Lower leg skin (tissue), 4 donors: ENCODE data around the gene CACFD1. TPM values are rescaled to one million over a fixed set of nuclear protein-coding genes. Genes with fewer than 3 reads are reported as not detected.

ENCODE experiments used
- DNase-seq, 2 donors: peaks; one replicate each; pipeline ENCODE4 v3.0.0-alpha.2; 2019; ENCODE audit warnings: low spot score in 2 of 2
- H3K4me3 ChIP-seq: fragments of 200-600 bp; sonication (generic); 2 replicates; pipeline ENCODE4 v1.5.1; 2017; ENCODE audit warnings: mild to moderate bottlenecking, low read depth; ENCODE audit not compliant: poor library complexity, severe bottlenecking
- POLR2A ChIP-seq, 2 donors: fragments of 450-650 bp; IDR thresholded peaks; one replicate each; pipeline ENCODE4 v1.6.1; 2016 to 2017; ENCODE audit warnings: antibody characterized with exemption in 2 of 2, mild to moderate bottlenecking in 1 of 2, moderate library complexity in 1 of 2
- WGBS, 2 donors: methylation state at CpG; one replicate each; pipeline ENCODE4 v1.1.5; 2018; 5-methylcytosine and 5-hydroxymethylcytosine counted together
- intact Hi-C: fragments of 100-400 bp; cut with DNase I; formaldehyde crosslinking; loops from one replicate; pipeline ENCODE4 v1.15.0; 2023; ENCODE audit warnings: low total_unique reads
- total RNA-seq, 4 donors: library from RNA; depleted of rRNA; stranded (reverse); fragments of >200 nt; gene quantifications; one replicate each; pipeline ENCODE4 v1.1.0, GENCODE V29; 2016
- TF ChIP-seq, protein P1 (sequence below), 3 donors: fragments of 450-650 bp; IDR thresholded peaks; one replicate each; pipeline ENCODE4 v1.5.1; 2016; ENCODE audit warnings: antibody characterized with exemption in 3 of 3, mild to moderate bottlenecking in 3 of 3, moderate library complexity in 2 of 3

The CACFD1 gene
- total RNA-seq, 4 donors from 2014 or later = 4.1 to 10.6 (median 8.0) TPM

DNA sequence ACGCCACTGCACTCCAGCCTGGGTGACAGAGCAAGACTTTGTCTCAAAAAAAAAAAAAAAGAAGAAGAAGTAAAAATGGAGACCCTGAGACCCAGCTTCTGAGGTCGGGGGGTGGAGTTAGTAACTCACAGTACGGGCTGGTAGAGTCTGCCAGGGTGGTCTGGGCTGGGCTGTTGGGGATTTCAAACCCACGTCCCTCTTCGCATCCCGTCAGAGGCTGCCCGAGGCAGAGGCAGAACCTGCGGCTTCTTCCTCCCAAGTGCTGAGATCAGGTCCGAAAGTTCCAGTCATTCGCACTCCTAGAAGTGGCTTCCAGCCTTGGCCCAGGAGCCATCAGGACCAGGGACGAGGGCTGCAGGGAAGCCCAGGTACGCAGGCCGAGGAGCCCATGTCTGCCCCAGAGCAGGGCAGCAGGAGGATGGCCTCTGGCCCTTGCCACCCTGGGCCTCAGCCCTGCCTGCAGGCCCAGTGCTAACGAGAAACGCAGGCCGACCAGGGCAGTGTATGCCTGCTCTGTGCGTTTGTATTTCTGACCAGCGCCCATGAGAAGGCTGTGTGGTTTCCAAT lies 29.0 kb downstream of the CACFD1 start:
- no peak for DNase-seq
- intact Hi-C loops = loop anchor here (5.0 kb wide), 2 partner anchors 81 to 301 kb away; no protein-coding TSS in a partner anchor
- 85 to 87% methylated on average over 18 of the region's 18 CpGs for WGBS, 2 donors
- TF ChIP-seq POLR2A (IDR thresholded peaks at IDR 0.05) = no peak
- TF ChIP-seq, protein P1, sequence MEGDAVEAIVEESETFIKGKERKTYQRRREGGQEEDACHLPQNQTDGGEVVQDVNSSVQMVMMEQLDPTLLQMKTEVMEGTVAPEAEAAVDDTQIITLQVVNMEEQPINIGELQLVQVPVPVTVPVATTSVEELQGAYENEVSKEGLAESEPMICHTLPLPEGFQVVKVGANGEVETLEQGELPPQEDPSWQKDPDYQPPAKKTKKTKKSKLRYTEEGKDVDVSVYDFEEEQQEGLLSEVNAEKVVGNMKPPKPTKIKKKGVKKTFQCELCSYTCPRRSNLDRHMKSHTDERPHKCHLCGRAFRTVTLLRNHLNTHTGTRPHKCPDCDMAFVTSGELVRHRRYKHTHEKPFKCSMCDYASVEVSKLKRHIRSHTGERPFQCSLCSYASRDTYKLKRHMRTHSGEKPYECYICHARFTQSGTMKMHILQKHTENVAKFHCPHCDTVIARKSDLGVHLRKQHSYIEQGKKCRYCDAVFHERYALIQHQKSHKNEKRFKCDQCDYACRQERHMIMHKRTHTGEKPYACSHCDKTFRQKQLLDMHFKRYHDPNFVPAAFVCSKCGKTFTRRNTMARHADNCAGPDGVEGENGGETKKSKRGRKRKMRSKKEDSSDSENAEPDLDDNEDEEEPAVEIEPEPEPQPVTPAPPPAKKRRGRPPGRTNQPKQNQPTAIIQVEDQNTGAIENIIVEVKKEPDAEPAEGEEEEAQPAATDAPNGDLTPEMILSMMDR (IDR thresholded peaks at IDR 0.05) = no peak
- H3K4me3 ChIP-seq = no peak overlapping the region

DNA sequence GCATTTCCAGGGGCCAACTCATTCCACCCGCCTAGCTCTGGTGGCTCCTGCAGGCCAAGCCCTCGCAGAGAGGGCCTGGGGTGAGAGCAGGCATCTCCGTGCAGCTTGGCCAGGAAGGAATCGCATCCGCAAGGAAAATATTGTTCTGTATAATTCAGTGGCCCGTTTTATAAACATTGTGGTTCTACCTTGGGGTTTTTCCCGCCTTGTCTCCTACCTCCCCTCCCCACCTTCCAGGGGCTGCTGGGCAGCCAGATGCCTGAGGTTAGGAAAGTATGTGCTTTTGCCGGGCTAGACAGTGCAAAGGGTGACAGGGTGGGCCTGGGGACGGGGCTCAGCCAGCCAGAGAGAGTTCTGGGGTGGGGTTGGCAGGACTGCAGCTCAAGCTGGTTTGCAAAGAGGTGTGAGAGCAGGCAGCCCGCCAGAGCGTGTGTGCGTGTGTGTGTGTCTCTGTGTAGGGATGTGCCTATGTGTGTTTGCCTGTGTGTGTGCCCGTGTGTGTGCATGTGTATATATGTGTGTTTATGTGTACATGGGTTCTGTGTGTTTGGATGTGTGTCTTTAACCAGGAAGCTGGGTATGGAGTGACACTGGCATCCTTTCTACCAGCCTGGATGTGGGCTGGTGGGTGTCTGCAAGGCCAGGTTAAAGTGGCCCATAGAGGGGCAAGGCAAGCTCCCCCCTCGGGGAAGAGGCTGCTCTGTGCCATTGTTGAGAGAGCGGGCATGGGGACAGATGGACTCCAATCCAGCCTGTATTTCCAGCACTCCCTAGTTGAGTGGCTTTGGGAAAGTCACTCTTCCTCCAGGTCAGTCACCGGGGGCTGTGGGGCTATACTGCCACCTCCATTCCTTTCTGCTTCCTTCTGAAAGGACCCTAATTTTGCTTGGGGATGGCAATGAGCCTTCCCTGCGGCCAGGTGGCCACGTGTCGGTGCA lies 29.7 kb downstream of the CACFD1 start:
- no peak overlapping the region for H3K4me3 ChIP-seq
- intact Hi-C loops = loop anchor here (5.0 kb wide), 2 partner anchors 82 to 302 kb away; no protein-coding TSS in a partner anchor
- no peak for DNase-seq
- 81% methylated on average over 19 of the region's 19 CpGs for WGBS, 2 donors
- TF ChIP-seq, protein P1 (IDR thresholded peaks at IDR 0.05) = no peak
- TF ChIP-seq POLR2A (IDR thresholded peaks at IDR 0.05) = no peak

DNA sequence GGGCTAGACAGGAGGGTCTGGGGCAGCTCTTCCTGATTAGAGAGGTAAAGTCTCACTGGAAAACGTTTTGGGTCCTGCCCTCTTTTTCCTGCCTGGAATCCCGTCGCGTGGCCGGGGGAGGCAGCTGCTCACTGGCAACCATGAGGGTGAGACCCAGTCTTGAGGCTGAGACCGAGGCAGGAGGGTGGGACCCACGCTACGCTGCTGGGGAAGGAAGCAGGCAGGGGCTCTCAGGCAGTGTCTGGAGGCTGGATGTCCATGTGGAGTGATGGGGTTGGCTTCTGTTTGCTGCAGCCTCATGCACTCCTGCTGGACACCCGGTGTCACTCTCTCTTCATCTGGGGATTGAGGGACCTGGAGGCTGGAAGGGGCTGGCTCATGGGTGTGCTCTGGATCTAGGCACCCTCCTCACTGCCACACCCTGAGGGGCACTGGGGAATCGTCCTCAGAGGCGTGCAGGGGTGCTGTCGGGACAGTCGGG lies 30.5 kb downstream of the CACFD1 start:
- H3K4me3 ChIP-seq = no peak overlapping the region
- WGBS, 2 donors = 55 to 60% methylated on average over 13 of the region's 13 CpGs
- DNase-seq = no peak

DNA sequence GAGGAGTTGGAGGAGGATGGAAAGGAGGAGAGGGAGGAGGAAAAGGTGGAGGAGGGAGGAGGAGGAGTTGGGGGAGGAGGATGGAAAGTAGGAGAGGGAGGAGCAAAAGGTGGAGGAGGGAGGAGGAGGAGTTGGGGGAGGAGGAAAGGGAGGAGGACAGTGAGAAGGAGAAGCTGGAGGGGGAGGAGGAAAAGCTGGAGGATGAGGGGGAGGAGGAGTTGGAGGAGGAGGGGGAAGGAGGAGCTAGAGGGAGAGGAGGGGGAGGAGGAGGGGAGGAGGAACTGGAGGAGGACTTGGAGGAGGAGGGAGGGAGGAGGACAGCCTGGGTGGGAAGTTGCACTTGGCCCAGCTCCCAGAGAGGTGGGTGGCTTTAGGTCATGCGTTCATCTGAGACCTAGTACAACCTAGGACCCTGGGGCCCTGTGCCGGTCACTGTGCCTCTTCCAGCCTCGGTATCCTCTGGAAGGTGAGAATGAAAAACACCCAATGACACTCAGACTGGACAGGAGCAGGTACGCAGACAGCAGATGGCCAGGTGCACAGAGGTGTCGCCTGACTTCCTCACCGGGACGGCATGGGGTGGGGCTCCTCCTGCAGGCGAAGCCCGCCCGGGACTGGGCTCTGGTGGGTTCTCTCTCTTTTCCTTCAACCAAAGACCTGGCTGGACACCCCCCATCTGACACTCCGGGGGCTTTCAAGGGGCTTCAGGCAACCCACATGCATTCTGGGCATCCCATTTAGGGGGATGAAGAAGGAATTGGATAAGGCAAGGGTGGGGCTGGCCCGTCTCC lies 31.3 kb downstream of the CACFD1 start:
- TF ChIP-seq, protein P1 (IDR thresholded peaks at IDR 0.05) = no peak
- no peak for TF ChIP-seq POLR2A (IDR thresholded peaks at IDR 0.05)
- WGBS, 2 donors = 62 to 65% methylated on average over 12 of the region's 12 CpGs
- H3K4me3 ChIP-seq = no peak overlapping the region
- intact Hi-C loops = no loop called here
- DNase-seq = no peak

More for the DNA sequence above, 30.5 kb downstream of the CACFD1 start:
- intact Hi-C loops = no loop called here
- TF ChIP-seq POLR2A (IDR thresholded peaks at IDR 0.05) = no peak
- TF ChIP-seq, protein P1 (IDR thresholded peaks at IDR 0.05) = no peak

DNA sequence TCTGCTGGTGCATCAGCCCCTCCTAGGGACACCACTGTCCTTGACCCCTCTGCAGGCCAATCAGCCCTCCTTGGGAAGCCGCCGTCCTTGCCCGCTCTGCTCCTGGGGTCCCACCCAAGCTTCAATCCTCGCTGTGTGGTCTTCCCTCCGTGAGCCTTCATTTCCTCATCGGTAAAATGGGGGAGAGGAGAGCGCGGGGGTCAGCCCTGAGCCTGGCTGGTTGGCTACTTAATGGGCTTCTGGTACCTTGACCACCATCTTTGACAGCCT lies 31.8 kb downstream of the CACFD1 start:
- TF ChIP-seq, protein P1 (IDR thresholded peaks at IDR 0.05) = no peak
- no peak for TF ChIP-seq POLR2A (IDR thresholded peaks at IDR 0.05)
- no peak for DNase-seq
- 95 to 99% methylated on average over 8 of the region's 8 CpGs for WGBS, 2 donors
- H3K4me3 ChIP-seq = no peak overlapping the region
- intact Hi-C loops = no loop called here
